HG02970 (cell line): ENCODE data around the gene PAK6.

Experiments
- ATAC-seq: cut with Tn5 transposase; IDR thresholded peaks from one replicate; pipeline ENCODE4 v1.9.1; 2021; ENCODE audit warnings: mild to moderate bottlenecking, moderate library complexity, moderate number of reproducible peaks; ENCODE audit not compliant: unreplicated experiment, low FRiP score

PAK6 gene

DNA sequence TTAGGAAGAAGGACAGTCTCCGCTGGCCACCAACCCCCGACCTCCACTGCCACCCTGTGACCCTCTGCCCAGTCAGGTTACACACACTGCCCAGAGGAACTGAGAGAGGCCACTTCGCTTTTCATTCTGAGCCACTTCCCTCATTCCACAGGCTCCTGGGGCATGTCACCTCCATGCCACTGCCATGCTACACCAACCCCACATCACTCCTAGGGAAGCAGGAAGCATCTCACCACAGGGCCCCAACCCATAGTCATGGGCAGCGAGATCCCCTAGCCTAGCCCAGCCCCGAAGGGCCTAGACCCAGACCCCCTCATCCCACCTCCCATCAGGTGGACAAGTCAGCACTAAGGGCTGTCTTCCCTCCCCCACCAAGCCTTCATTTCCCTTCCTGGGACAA lies 67.5 kb downstream of the PAK6 start:
- no peak for ATAC-seq

DNA sequence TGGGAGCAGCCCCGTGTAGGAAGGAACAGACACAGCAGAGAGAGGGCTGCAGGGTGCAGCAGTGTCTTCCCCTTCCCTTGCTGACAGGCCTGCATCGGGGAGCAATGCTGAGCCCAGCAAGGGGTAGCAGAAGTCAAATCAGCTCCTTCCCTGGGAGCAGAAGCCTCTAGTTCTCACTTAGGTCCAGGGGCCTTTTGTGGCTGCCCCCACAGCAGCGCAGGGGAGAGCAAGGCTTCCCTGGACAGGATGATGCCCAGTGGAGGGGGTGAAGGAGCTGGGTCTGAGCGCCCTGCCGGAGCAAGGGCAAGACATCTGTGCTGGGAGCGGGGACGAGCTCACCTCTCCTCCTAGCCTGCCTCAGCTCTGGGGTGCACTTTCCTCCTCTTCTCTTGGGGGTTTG lies 68.0 kb downstream of the PAK6 start:
- no peak for ATAC-seq

GRCh38 chr15:40307421-40308211 lies 68.8 kb downstream of the PAK6 start, which contains the start of gene PLCB2:
TSS of gene PLCB2 (minus strand) at chr15:40307935. CDS start at chr15:40307672, 263 bp downstream.
- peak; percentile 47 for ATAC-seq

GRCh38 chr15:40309344-40309862 lies 70.5 kb downstream of the PAK6 start:
- ATAC-seq, result no peak

- ATAC-seq, result no peak
These were observed 71.4 kb downstream of the PAK6 start for GRCh38 chr15:40310001-40310959.

GRCh38 chr15:40310993-40311392 lies 72.1 kb downstream of the PAK6 start:
- ATAC-seq, result no peak

DNA sequence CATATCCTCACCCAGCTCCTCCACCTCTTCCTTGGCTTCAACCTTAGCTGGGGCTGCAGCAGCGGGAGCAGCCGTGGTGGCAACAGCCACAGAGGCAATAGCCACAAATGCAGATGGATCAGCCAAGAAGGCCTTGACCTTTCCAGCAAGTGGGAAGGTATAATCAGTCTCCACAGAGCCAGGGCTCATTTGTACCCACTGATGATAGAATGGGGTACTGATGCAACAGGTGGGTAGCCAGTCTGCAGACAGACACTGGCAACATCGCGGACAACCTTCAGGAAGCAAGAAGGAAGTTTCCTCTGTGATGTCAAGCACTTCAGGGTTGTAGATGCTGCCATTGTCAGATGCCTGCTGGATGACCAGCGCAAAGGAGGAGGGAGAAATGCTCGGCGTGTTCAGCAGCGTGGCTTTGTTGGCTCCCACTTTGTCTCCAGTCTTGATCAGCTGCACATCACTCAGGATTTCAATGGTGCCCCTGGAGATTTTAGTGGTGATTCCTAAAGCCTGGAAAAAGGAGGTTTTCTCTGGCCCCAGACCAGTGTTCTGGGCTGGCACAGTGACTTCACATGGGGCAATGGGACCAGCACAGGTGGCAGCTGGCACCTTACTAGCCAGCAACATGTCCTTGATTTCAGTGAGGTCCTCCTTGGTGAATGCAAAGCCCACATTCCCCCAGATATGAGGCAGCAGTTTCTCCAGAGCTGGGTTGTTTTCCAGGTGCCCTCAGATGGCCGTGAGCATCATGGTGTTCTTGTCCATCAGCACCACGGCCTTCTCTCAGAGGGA lies 73.7 kb downstream of the PAK6 start:
- ATAC-seq, result no peak

DNA sequence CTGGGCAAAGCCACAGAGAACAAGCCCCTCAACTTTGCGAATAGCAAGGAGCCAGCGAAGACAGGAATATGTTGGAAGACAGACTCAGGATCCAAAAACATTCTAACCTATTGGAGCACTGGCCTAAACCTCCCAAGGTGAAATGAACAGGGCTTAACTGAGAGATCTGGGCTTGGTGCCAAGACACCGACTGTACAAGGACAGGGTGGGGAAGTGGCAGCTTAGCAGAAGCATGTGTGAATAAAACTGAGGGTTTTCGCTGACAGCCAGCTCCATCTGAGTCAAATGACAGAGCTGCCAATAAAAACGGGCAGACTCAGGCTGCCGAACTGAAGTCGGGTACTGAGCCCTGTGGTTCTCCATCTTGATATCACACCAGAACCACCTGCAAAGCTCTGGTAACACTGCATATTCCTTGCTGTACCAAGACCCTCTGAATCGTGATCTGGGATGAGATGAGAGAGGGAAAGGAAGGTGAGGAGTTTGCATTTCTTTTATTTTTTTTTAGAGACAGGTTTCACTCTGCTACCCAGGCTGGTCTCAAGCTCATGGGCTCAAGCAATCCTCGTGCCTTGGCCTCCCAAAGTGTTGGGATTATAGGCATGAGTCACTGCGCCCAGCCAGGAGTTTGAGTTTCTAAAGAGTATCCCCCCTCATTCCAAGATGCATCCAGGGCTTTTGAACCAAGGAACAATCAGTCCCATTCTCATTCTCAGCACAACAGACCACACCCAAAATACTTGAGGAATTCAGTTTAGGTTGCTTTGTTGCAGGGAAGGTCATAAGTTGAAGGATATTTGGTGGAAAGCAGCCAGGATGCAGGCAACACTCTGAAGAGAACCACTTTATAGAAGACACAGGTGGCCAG lies 74.9 kb downstream of the PAK6 start:
- no peak for ATAC-seq

- ATAC-seq, result no peak
These were observed 75.9 kb downstream of the PAK6 start for GRCh38 chr15:40314723-40315276.

DNA sequence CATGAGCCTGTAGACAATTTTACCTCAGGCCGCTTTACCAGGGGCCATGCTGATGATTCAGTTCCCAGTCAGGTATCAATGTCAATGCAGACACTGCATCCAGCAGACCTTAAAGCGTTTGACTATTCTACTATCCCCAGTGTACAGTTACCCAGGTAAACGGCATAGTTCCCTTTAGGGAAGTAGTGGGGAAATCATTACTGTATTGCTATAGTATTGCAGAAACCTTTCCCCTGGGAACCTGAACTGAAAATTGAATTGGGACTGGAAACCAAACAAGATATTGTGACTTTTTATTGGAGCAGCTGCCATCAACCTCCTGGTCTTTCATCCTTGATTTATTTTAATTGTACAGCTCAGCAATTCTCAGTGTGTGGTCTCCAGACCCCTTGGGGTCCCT lies 78.1 kb downstream of the PAK6 start:
- ATAC-seq, result no peak

DNA sequence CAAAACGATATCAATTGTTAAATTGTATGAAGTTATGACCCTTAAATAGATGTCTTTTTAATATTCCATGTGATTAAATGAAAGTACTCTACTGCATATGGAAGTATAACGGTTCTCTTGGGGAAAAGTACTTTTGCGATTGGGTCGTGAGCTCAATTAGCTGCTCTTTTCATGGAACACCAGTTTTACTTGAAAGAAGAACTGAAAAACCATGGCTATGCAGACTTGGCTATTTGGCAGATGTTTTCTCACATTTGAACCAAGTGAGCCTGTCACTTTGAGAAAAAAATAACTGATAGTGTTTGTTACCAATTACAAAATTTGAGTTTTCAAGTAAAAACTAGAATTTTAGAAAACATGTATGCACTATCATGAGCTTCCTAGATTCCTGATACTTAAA lies 78.7 kb downstream of the PAK6 start:
- no peak for ATAC-seq

GRCh38 chr15:40320409-40320808 lies 81.5 kb downstream of the PAK6 start:
- ATAC-seq, result no peak

DNA sequence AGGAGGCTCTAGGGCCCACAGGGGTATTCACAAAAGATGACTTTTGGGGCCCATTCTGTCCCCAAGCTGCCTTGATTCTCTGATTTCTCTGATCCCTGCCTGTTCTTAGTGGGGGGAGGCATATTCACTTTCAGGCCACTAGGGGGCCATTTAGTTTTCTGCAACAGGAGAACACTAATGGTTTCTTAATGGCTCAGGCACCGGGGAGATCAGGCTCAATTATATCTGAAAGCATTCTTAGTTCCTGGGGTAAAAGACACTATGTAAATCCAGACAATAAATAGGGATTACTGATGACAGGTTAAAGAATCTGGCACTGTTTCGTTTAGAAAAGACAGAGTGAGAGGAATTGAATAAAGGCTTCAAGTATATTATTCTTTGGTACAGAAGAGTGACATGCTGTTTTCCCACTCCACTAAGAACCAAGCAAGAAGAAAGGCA lies 82.1 kb downstream of the PAK6 start:
- no peak for ATAC-seq

DNA sequence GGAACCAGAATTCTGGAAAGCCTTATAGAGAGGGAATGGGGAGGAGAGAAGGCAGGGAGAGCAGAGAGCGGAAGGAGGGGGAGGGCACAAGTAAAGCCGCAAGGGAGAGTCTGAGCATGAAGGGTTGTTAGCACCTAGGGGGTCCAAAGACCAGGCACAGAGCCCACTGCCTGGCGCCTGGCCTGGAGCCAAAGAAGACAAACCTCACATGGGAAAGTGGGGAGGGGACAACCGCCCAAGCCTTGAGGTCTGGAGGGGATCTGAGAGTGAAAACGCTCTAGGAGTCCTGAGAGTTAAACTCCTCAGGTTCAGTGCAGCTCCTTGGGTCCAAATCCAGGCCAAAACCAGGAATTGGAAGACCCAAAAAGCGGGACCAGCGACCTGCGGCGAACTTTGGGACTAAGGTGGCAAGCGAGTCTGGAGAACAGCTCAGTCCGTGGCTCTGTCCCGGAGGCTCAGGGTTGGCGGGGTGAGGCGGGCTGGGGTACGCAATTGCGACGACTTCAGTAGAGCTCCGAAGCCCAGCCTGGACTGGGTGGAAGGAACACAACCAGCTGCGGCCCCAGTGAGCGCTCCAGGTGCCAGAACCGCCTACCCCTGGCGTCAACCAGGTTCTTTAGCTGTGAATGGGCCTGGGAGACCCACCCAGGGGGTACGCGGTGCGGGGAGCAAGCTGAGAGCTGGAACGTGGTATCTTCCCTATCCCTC lies 83.8 kb downstream of the PAK6 start:
- ATAC-seq, result no peak

GRCh38 chr15:40323239-40323952 lies 84.5 kb downstream of the PAK6 start, which contains the start of gene INAFM2:
TSS of gene INAFM2 (plus strand) at chr15:40323692. CDS start at chr15:40324056, 364 bp downstream.
- ATAC-seq, result peak; percentile 77

DNA sequence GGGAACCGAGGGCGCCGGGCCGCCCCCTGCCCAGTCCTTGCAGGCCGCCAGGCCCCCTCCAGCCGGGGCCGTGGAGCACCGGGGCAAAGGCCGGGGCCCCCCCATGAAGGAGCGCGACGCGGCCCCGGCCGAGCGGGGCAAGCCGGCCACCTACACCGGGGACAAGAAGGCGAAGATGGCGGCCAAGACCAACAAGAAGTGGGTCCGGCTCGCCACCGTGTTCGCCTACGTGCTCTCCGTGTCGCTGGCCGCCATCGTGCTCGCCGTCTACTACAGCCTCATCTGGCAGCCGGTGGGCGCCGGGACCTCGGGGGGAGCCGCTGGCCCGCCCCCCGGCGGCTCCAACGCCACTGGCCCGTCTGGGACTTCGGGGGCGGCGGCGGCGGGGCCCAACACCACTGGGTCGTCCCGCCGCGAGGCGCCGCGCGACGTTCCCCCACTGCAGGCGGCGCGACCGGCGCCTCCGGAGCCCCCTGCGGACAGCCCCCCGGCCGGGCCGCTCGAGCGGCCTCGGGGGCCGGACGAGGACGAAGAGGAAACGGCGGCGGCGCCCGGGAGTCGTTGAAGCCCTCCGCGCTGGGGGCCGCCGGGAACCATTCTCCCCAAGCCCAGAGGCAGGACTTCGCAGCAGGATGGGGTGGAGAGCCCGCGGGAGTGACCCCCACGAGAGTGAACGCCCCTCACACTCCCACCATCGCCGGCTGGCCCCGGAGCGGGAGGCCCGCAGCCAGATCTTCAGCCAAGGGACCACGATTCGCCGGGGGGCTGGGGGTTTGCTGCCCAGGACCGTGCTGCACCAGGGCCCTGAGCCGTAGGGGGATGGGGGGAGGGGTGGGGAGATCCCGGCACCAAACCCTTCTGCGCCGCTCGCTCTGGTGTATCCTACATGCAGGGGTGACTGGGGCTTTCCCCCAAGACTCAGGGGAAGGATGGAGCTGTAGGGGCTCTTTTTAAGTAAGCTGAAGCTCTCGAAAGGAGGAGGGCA lies 85.4 kb downstream of the PAK6 start:
- ATAC-seq, result no peak

DNA sequence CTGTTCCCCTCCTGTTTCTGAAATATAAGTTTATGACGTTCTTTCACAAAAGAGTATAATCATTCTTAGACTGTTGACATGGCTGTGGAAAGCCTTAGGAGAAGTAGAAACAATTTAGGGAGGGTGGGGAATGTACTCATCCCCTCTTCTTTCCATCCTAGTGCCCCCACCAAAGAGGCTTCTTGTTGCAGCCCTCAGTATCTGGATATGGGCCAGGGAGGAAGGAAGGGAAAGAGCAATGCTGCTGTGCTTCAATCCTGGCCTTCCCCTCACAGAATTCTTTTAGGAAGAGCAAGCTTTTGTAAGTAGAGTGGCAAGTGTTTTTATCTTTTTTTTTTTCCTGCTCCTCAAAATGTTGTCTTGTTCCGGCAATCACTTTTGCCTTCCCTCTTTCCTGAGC lies 86.3 kb downstream of the PAK6 start:
- no peak for ATAC-seq
